ENCODE measurements around the gene C1QTNF7.

DNA sequence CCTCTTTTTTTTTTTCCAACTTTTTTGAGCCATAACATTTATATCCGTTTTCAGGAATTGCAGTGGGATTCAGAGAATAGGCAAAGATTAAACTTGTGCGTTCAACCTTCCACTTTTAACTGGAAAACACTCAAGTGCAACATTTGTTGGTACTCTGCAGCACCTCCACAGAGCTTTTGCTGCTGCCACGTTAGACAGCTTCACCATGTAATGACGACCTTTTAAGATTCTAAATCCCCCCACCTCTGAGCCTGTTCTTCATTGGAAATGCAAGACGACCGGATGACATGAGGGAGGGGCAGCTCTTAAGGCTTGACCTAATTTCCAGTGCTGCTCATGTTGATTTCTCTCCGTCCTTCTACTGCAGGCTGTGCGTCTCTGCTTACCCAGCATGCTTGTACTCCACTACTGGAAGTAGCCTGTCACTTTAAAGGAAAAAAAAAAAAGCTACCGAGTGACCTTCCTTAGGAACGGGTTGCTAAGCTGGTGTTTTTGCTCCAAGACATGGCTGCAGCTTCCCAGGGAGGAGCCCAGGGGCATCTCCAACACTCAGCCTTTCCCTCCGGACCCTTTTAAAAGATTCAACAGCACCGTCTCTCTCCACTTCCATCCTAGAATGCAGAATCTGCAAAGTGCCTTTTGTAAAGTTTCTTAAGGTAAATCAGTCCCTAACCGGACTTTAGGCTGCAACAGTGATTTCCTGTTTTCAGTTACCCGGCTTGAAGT, 41.7 kb downstream of the C1QTNF7 start, which contains the start of gene CC2D2A:
- TF ChIP-seq CTCF (IDR thresholded peaks at IDR 0.05) (no peak), POLR2AphosphoS5 (IDR thresholded peaks at IDR 0.05) (no peak)
